HepG2 (cell line): ENCODE data around the gene KLHDC4. TPM values are rescaled to one million over a fixed set of nuclear protein-coding genes. Genes with fewer than 3 reads are reported as not detected.

ENCODE experiments used
- FOSL2 ChIP-seq: sonication (generic); formaldehyde crosslinking; IDR thresholded peaks from 2 replicates; pipeline ENCODE4 v1.4.0; 2020; ENCODE audit warnings: missing genetic modification reagents
- JUN ChIP-seq: sonication (generic); formaldehyde crosslinking; IDR thresholded peaks from 2 replicates; pipeline ENCODE4 v1.4.0; 2020; ENCODE audit warnings: mild to moderate bottlenecking, missing genetic modification reagents
- NR2F6 ChIP-seq, 2 experiments: IDR thresholded peaks; 2 replicates each; pipeline ENCODE4 v1.6.1; 2016; ENCODE audit warnings: antibody characterized with exemption in 1 of 2, mild to moderate bottlenecking in 1 of 2
- PAX8 ChIP-seq: sonication (generic); formaldehyde crosslinking; IDR thresholded peaks from 2 replicates; pipeline ENCODE4 v1.8.0; 2022; ENCODE audit warnings: mild to moderate bottlenecking, missing genetic modification reagents, borderline replicate concordance
- PHF5A ChIP-seq: IDR thresholded peaks from one replicate; pipeline ENCODE4 v1.6.1; 2018; ENCODE audit warnings: low read depth, missing genetic modification reagents; ENCODE audit not compliant: unreplicated experiment
- SATB2 ChIP-seq: sonication (generic); formaldehyde crosslinking; IDR thresholded peaks from 2 replicates; pipeline ENCODE4 v1.5.0; 2020; ENCODE audit warnings: missing genetic modification reagents
- polyA plus RNA-seq, 8 experiments: library from polyadenylated mRNA; depleted of rRNA in 3 of 8; stranded (reverse) in 7 of 8; unstranded in 1 of 8; fragments of >200 nt; fragmentation: Illumina TruSeq in 4 of 8; extraction: Trizol in 4 of 8; gene quantifications; 2 replicates each; pipeline versions ENCODE4 v1.2.1 to v1.2.3, GENCODE V29; 2011 to 2016; ENCODE audit warnings: low read depth in 4 of 8, missing spikeins in 1 of 8, mixed read lengths in 1 of 8; ENCODE audit not compliant: insufficient read depth in 1 of 8
- total RNA-seq, 5 experiments: library from RNA; depleted of rRNA; stranded (reverse); fragments of >200 nt; fragmentation: Illumina TruSeq; extraction: Trizol; gene quantifications; 2 replicates each; pipeline ENCODE4 v1.2.3, GENCODE V29; 2016; ENCODE audit warnings: low read depth in 1 of 5
- TF ChIP-seq, protein P1 (sequence below): sonication (generic); formaldehyde crosslinking; IDR thresholded peaks from 2 replicates; pipeline ENCODE4 v1.4.0; 2020; ENCODE audit warnings: missing genetic modification reagents
- TF ChIP-seq, protein P2 (sequence below): sonication (generic); formaldehyde crosslinking; IDR thresholded peaks from 2 replicates; pipeline ENCODE4 v1.5.0; 2020; ENCODE audit warnings: mild to moderate bottlenecking, missing genetic modification reagents
- TF ChIP-seq, protein P3 (sequence below): IDR thresholded peaks from 2 replicates; pipeline ENCODE4 v1.6.1; 2016; ENCODE audit warnings: low read depth, missing genetic modification reagents, missing compliant biosample characterization
- TF ChIP-seq, protein P4 (sequence below): sonication (generic); formaldehyde crosslinking; IDR thresholded peaks from 2 replicates; pipeline ENCODE4 v1.4.0; 2020; ENCODE audit warnings: mild to moderate bottlenecking, missing genetic modification reagents

KLHDC4 gene
- total and polyA plus RNA-seq, 2 of the 13 experiments (the other 11 are each of a cell fraction or from before 2014, with no cell fraction given), result 18.7 to 31.8 TPM

DNA sequence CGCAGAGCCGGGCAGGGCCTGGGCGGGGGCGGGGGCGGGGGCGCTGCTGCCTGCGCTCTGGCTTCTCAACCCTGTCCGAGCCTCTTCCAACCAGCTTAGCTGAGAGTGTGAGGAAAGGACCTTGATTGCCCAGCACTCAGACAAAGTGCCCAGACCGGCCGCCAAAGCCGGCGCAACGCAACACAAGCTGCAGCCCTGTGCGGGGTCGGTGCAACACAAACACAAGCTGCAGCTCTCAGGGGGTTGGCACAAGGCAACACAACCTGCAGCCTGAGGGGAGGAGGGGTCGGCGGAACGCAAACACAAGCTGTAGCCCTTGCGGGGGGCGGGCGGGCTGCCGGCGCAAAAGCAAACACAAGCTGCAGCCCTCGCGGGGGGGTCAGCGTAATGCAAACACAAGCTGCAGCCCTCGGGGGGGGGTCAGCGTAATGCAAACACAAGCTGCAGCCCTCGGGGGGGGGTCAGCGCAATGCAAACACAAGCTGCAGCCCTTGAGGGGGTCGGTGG is 60.0 kb downstream of the KLHDC4 start (continued):
- TF ChIP-seq PHF5A (CRISPR knock-in tag) (no peak), PAX8 (CRISPR knock-in tag) (no peak), JUN (CRISPR knock-in tag) (no peak), SATB2 (no peak), FOSL2 (CRISPR knock-in tag) (no peak), NR2F6 (IDR thresholded peaks at IDR 0.05) (peak; percentile 81), NR2F6 (CRISPR knock-in tag; IDR thresholded peaks at IDR 0.05) (no peak)
- TF ChIP-seq, protein P1, sequence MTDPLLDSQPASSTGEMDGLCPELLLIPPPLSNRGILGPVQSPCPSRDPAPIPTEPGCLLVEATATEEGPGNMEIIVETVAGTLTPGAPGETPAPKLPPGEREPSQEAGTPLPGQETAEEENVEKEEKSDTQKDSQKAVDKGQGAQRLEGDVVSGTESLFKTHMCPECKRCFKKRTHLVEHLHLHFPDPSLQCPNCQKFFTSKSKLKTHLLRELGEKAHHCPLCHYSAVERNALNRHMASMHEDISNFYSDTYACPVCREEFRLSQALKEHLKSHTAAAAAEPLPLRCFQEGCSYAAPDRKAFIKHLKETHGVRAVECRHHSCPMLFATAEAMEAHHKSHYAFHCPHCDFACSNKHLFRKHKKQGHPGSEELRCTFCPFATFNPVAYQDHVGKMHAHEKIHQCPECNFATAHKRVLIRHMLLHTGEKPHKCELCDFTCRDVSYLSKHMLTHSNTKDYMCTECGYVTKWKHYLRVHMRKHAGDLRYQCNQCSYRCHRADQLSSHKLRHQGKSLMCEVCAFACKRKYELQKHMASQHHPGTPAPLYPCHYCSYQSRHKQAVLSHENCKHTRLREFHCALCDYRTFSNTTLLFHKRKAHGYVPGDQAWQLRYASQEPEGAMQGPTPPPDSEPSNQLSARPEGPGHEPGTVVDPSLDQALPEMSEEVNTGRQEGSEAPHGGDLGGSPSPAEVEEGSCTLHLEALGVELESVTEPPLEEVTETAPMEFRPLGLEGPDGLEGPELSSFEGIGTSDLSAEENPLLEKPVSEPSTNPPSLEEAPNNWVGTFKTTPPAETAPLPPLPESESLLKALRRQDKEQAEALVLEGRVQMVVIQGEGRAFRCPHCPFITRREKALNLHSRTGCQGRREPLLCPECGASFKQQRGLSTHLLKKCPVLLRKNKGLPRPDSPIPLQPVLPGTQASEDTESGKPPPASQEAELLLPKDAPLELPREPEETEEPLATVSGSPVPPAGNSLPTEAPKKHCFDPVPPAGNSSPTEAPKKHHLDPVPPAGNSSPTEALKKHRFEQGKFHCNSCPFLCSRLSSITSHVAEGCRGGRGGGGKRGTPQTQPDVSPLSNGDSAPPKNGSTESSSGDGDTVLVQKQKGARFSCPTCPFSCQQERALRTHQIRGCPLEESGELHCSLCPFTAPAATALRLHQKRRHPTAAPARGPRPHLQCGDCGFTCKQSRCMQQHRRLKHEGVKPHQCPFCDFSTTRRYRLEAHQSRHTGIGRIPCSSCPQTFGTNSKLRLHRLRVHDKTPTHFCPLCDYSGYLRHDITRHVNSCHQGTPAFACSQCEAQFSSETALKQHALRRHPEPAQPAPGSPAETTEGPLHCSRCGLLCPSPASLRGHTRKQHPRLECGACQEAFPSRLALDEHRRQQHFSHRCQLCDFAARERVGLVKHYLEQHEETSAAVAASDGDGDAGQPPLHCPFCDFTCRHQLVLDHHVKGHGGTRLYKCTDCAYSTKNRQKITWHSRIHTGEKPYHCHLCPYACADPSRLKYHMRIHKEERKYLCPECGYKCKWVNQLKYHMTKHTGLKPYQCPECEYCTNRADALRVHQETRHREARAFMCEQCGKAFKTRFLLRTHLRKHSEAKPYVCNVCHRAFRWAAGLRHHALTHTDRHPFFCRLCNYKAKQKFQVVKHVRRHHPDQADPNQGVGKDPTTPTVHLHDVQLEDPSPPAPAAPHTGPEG, result no peak
- TF ChIP-seq, protein P2, sequence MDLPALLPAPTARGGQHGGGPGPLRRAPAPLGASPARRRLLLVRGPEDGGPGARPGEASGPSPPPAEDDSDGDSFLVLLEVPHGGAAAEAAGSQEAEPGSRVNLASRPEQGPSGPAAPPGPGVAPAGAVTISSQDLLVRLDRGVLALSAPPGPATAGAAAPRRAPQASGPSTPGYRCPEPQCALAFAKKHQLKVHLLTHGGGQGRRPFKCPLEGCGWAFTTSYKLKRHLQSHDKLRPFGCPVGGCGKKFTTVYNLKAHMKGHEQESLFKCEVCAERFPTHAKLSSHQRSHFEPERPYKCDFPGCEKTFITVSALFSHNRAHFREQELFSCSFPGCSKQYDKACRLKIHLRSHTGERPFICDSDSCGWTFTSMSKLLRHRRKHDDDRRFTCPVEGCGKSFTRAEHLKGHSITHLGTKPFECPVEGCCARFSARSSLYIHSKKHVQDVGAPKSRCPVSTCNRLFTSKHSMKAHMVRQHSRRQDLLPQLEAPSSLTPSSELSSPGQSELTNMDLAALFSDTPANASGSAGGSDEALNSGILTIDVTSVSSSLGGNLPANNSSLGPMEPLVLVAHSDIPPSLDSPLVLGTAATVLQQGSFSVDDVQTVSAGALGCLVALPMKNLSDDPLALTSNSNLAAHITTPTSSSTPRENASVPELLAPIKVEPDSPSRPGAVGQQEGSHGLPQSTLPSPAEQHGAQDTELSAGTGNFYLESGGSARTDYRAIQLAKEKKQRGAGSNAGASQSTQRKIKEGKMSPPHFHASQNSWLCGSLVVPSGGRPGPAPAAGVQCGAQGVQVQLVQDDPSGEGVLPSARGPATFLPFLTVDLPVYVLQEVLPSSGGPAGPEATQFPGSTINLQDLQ (CRISPR knock-in tag), result no peak
- TF ChIP-seq, protein P3, sequence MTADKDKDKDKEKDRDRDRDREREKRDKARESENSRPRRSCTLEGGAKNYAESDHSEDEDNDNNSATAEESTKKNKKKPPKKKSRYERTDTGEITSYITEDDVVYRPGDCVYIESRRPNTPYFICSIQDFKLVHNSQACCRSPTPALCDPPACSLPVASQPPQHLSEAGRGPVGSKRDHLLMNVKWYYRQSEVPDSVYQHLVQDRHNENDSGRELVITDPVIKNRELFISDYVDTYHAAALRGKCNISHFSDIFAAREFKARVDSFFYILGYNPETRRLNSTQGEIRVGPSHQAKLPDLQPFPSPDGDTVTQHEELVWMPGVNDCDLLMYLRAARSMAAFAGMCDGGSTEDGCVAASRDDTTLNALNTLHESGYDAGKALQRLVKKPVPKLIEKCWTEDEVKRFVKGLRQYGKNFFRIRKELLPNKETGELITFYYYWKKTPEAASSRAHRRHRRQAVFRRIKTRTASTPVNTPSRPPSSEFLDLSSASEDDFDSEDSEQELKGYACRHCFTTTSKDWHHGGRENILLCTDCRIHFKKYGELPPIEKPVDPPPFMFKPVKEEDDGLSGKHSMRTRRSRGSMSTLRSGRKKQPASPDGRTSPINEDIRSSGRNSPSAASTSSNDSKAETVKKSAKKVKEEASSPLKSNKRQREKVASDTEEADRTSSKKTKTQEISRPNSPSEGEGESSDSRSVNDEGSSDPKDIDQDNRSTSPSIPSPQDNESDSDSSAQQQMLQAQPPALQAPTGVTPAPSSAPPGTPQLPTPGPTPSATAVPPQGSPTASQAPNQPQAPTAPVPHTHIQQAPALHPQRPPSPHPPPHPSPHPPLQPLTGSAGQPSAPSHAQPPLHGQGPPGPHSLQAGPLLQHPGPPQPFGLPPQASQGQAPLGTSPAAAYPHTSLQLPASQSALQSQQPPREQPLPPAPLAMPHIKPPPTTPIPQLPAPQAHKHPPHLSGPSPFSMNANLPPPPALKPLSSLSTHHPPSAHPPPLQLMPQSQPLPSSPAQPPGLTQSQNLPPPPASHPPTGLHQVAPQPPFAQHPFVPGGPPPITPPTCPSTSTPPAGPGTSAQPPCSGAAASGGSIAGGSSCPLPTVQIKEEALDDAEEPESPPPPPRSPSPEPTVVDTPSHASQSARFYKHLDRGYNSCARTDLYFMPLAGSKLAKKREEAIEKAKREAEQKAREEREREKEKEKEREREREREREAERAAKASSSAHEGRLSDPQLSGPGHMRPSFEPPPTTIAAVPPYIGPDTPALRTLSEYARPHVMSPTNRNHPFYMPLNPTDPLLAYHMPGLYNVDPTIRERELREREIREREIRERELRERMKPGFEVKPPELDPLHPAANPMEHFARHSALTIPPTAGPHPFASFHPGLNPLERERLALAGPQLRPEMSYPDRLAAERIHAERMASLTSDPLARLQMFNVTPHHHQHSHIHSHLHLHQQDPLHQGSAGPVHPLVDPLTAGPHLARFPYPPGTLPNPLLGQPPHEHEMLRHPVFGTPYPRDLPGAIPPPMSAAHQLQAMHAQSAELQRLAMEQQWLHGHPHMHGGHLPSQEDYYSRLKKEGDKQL (CRISPR knock-in tag), result no peak
- TF ChIP-seq, protein P4, sequence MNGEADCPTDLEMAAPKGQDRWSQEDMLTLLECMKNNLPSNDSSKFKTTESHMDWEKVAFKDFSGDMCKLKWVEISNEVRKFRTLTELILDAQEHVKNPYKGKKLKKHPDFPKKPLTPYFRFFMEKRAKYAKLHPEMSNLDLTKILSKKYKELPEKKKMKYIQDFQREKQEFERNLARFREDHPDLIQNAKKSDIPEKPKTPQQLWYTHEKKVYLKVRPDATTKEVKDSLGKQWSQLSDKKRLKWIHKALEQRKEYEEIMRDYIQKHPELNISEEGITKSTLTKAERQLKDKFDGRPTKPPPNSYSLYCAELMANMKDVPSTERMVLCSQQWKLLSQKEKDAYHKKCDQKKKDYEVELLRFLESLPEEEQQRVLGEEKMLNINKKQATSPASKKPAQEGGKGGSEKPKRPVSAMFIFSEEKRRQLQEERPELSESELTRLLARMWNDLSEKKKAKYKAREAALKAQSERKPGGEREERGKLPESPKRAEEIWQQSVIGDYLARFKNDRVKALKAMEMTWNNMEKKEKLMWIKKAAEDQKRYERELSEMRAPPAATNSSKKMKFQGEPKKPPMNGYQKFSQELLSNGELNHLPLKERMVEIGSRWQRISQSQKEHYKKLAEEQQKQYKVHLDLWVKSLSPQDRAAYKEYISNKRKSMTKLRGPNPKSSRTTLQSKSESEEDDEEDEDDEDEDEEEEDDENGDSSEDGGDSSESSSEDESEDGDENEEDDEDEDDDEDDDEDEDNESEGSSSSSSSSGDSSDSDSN (CRISPR knock-in tag), result peak; percentile 59; the same call in 1 of the 2 replicates
